ENCODE measurements around the gene DCAF5. TPM values are rescaled to one million over a fixed set of nuclear protein-coding genes. Genes with fewer than 3 reads are reported as not detected.

The DCAF5 gene
- total RNA-seq, 4 donors from 2014 or later: 38.7 to 57.8 (median 48.9) TPM

- H3K36me3 ChIP-seq: no peaks in the 10 kb centered on the region
- TF ChIP-seq CTCF (IDR thresholded peaks at IDR 0.05) (no peak), POLR2A (IDR thresholded peaks at IDR 0.05) (no peak)
- H3K9me3 ChIP-seq: no peaks in the 10 kb centered on the region
- H3K27ac ChIP-seq: no peak overlapping the region
- H3K4me3 ChIP-seq: no peak overlapping the region
- DNase-seq: no peak
- peaks cover 0 to 14% (median 0%) of the 10 kb centered on the region in 4 donors for H3K4me1 ChIP-seq
- H3K27me3 ChIP-seq: no peaks in the 10 kb centered on the region
Measured at GRCh38 chr14:69017706-69018105, 135.2 kb downstream of the DCAF5 start.

GRCh38 chr14:69014829-69015259, 138.1 kb downstream of the DCAF5 start:
- H3K27ac ChIP-seq: no peak overlapping the region
- H3K36me3 ChIP-seq: no peaks in the 10 kb centered on the region
- H3K9me3 ChIP-seq: no peaks in the 10 kb centered on the region
- no peaks in the 10 kb centered on the region for H3K27me3 ChIP-seq
- TF ChIP-seq POLR2A (IDR thresholded peaks at IDR 0.05) (no peak), CTCF (IDR thresholded peaks at IDR 0.05) (no peak)
- no peak overlapping the region for H3K4me3 ChIP-seq
- DNase-seq: no peak
- peaks cover 0 to 14% (median 0%) of the 10 kb centered on the region in 4 donors for H3K4me1 ChIP-seq

- Histone ChIP-seq H3K4me3 (no peak overlapping the region), H3K36me3 (no peaks in the 10 kb centered on the region), H3K27me3 (no peaks in the 10 kb centered on the region), H3K27ac (peak overlapping the region in 1 of 4 donors; percentile 49), H3K9me3 (no peaks in the 10 kb centered on the region), H3K4me1 (peaks cover 0 to 14% (median 0%) of the 10 kb centered on the region in 4 donors)
- DNase-seq: peak in 2 of 3 donors; percentile 72 to 76
- no peak for TF ChIP-seq POLR2A (IDR thresholded peaks at IDR 0.05)
- peak in 1 of 6 experiments; percentile 12 for TF ChIP-seq CTCF (IDR thresholded peaks at IDR 0.05)
Measured at GRCh38 chr14:69013943-69014782, 138.8 kb downstream of the DCAF5 start.

- H3K9me3 ChIP-seq: no peaks in the 10 kb centered on the region
- H3K27me3 ChIP-seq: no peaks in the 10 kb centered on the region
- no peaks in the 10 kb centered on the region for H3K36me3 ChIP-seq
- peaks cover 0 to 20% (median 0%) of the 10 kb centered on the region in 4 donors for H3K4me1 ChIP-seq
- no peak overlapping the region for H3K27ac ChIP-seq
- no peak for DNase-seq
- TF ChIP-seq POLR2A (IDR thresholded peaks at IDR 0.05): no peak
- no peak for TF ChIP-seq CTCF (IDR thresholded peaks at IDR 0.05)
- no peak overlapping the region for H3K4me3 ChIP-seq
Measured at GRCh38 chr14:69012256-69012953, 140.5 kb downstream of the DCAF5 start.

GRCh38 chr14:69010648-69011047, 142.3 kb downstream of the DCAF5 start:
- no peaks in the 10 kb centered on the region for H3K9me3 ChIP-seq
- H3K4me3 ChIP-seq: no peak overlapping the region
- no peaks in the 10 kb centered on the region for H3K27me3 ChIP-seq
- H3K27ac ChIP-seq: no peak overlapping the region
- H3K36me3 ChIP-seq: no peaks in the 10 kb centered on the region
- no peak for DNase-seq
- no peak for TF ChIP-seq CTCF (IDR thresholded peaks at IDR 0.05)
- no peak for TF ChIP-seq POLR2A (IDR thresholded peaks at IDR 0.05)
- H3K4me1 ChIP-seq: peaks cover 0 to 20% (median 0%) of the 10 kb centered on the region in 4 donors
